NCI-H748 treated with DMSO at 0.1 percent for 48 hours (cell line): ENCODE data around the gene MAP3K7CL.

Experiments used
- DNase-seq: peaks from one replicate; lab custom pipeline; 2025; lab: John Stamatoyannopoulos, UW

The MAP3K7CL gene, protein sequence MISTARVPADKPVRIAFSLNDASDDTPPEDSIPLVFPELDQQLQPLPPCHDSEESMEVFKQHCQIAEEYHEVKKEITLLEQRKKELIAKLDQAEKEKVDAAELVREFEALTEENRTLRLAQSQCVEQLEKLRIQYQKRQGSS

DNA sequence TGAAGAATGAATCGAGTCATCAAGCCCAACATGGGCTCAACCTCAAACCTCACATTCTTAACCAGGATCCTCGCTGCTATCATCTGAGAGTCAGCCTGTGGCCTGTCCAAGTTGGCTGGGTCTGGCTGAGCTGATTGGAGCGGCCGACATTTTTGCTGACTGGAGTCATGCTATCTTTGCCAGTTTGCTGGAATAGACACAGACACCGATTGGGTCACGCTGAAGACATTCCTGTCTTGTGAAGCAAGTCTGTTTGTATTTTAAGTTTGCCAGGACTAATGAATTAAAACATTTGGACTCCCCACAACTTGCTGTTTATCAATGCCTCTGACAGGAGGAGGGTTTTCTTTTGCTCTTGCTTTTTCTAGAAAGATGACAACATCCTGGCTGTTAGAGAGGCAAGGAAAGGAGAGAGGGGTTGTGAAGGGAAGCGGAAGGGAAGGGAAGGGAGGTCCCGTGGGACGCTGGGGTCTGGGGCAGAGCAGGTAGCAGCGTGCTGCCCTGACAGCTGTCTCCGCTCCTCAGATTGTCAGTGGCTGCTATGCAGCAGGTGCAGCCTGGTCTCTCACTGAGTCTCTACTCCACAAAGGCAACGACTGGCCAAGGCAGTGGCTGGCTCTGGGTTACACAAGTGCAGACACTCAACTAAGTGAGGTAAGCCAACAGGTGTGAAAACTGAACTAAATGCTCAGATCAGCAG, at the start of gene MAP3K7CL:
Gene MAP3K7CL (plus strand): TSS at position 375 of the 700 bp plus-strand sequence. CDS start 2,701 bp downstream, outside the sequence.
- DNase-seq = no peak

DNA sequence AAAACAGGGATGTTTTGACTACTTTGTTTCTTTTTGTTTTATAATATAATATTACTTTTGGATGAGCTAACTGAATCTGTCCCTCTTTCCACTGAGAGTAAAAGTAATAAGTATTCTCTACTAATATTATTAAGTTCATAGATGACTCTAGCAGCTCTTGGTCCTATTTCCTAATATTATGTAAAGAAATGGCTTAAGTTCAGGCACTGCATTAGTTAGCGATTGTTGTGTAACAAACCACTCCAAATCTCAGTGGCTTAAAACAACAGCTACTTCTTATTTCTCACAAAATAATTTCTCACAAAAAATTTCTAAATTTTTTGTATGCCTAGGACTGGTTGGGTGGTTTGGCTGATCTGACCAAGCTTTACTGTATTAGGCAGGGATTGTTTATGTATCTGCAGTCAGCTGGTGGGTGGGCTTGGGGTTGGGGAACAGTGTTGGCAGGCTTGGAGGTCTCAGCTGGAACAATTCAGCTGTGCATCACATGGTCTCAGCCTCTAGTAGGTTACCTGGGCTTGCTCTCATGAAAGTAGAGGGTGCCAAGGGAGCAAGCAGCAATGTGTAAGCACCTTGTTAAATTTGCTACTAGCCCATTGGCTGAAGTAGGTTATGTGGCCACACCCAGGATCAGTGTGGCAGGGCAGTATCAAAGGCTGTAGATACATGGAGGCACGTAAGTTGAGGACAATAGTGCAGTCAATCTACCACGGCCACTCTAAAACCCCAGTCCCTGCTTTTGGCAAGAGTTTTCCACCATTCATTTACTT, 48.2 kb upstream of the MAP3K7CL start:
- DNase-seq = no peak

DNA sequence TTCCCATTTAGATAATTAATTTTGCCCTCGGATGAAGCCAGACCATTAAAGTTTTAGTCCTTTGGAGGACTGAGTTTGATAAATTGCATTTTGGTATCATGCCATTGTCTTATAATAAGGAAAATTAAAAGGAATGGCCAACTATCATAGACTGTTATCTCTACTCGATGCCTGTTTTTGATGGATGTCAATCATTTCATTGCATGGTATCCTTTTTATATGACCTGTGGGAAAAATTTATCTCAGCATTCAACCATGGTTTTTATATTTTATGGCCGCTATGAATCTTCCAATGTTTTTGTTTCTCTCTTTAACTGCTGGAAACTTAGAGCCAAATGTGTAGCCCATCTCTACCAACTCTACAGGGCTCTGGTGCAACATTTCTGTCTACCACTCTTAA, 47.1 kb upstream of the MAP3K7CL start:
- DNase-seq = no peak

DNA sequence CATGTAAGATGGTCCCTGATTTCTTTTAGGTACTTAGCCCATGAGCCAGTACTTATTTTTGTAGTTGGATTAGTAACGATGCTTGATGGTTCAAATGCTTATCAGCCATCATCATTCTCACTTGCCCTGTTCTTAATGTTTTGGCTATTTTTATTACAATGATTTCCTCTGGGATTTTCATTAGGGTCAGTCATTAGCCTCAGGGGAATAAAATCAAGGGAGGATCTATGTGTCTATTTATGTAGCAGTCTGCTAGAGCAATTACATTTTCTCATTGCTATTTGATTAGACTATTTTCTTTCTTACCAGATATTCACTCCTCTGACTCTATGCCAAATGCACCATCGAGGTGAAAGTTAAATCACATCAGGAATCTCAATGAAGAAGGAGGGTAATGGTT, 46.1 kb upstream of the MAP3K7CL start:
- DNase-seq = no peak

DNA sequence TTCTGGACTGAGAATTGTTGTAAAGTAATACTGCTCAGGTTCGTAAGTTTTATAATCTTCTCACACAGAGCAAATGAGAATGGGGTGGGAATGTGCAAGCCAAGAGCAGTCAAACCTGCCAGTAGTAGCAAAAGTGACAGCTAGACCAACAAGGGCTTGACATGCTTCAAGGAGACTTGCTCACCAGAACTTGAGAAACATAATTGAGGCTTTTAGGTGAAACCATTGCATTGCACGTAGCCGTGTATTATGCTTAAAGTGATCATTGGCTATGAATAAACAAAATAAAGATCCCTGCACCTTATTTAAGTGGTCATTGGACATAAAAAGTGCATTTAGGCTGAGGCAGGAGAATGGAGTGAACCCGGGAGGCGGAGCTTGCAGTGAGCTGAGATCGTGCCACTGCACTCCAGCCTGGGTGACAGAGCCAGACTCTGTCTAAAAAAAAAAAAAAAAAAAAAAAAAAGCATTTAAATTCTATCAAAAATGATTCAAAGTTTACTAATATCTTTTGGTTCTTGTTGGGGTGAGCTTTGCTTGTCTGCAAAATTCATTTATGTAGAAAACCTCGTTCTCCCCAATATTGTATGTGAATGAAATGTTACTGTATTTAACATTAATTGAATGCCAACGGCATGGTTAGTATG, 45.2 kb upstream of the MAP3K7CL start:
- DNase-seq = no peak

DNA sequence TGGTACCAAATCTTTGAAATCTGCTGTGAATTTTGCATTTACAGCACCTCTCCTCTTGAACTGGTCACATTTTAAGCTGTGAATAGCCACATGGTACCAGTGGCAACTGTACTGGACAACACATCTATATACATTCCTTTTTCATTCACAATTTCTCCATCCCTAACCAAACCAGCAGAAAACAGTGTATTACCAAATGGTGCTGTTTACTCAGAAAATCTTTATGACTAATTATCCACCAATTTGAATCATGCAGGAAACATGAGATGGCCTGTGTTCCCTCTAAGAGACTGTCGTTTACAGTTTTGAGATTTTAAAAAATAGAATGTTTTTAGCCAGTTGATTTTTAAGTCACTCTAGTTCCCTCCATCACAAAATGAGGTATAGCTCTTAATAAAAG, 39.4 kb upstream of the MAP3K7CL start:
- no peak for DNase-seq

DNA sequence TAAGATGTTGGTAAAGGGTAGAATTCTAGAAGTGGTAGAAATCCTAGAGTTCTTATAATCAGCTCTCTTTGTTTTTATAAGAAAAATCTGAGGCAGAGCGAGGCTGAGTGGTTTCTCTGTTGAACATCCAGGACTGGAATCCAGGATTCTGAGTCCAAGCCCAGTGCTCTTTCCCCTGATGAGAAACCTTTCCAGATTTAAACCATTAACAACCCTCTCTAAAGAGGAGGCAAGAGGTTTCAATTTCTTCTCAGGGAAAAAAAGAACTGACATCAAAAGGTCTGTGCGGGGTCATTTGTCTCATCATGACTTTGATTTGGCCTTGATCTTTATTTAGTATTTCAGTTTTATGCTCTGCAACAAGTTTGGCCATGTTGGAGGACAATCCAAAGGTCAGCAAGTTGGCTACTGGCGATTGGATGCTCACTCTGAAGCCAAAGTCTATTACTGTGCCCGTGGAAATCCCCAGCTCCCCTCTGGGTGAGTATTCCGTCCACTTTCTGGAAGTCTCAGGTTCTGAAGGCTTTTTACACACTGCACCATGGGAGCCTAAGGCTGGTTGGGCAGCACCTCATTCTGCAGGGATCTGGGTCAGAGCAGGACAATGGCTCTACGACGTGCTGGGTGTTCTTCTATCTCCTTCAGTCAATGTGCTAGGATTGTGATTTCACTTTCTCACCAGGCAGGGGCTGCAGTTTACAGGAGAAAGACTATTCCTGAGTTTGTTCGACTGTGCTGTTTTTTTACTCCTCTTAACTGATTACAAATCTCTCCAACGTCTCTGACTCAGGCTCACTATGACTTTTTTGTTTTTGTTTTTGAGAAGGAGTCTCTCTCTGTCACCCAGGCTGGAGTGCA, 38.1 kb upstream of the MAP3K7CL start:
- DNase-seq = no peak

DNA sequence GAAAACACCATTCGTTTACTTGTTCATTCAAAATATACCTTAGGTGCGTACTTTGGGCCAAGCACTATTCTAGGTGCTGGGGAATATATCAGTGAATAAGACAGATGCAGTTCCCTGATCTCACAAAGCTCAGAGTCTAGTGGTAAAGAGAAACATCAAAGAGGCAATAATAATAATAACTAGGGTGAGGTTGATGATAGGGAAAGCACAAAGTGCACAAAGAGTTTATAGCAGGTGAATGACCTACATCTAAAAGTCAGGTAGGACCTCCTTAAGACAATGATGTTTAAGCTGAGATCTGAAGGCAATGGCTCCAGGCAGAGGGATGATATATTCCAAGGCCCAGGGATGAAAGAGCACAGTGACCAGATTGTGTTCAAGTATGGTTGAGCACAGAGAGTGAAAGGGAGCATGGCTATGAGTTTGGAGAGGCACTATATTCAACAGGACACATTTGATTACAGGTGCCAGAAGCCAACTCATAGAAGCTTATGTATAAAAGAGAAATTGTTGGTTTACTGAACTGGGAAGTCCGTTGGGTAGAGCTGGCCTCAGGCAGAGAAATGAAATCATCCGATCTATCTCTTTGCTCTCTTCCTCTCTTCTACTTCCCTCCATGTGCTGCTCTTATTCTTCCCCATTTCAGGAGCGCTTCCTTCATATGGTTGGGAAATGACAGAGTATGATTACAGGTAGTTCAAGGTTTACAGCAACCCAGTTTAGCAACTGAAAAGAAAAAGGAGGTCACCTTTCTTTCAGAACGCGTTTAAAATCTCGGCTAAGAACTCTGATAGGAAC, 34.0 kb upstream of the MAP3K7CL start:
- DNase-seq = no peak

DNA sequence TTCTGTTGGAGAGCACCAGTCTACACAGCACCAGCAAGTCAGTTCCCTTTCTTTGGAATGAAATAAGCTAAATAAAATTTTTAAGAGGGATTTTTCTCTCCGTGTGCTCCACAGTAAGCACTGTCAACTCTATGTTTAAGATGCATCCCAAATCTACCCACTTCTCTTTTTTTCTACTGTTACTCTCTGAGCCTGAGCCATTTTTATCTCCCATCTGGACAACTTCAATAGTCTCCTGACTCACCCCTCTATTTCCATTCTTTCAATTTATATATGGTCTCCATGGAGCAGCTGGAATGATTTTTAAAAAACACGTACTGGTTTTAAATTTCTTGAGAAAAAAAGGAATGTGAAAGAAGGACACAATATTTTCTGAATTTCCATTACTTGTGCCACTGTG, 32.3 kb upstream of the MAP3K7CL start:
- DNase-seq = no peak

DNA sequence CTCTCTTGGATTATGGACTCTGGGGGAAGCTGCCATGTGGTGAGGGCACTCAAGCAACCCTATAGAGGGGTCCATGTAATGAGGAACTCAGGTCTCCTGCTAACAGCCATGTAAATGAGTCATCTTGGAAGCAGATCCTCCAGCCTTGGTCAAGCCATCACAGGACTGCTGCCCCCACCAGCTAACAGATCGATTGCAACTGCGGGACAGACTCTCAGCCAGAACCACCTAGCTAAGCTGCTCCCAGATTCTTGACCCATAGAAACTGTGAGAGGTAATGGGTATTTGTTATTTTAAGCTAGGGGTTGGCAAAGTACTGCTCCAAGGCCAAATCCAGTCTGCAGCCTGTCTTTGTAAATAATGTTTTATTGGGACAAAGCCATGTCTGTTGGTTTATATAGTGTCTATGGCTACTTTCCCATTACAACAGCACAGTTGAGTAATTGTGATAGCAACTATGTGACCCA, 27.6 kb upstream of the MAP3K7CL start:
- DNase-seq = no peak

DNA sequence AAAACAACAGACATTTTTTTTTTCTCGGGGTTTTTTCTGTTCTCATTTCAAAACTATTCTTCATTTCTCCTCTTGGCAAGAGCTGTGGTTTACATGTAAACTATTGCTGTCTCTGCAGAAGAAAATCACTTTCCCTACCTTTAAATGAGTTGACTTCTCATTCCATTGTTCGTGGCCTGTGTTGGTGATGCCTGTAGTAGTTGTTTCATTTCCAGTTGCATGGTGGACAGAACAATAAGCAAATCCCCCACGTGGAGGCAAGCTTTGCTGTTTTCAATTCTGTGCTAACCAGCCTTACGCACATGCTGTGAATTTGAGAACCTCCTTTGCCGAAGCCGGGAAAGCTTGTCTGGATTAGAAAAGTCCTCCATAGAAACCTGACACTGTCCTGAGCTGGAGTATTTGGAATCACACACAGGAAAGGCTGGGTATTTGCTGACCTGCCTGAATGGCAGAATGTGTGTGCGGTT, 26.2 kb upstream of the MAP3K7CL start:
- DNase-seq = no peak

DNA sequence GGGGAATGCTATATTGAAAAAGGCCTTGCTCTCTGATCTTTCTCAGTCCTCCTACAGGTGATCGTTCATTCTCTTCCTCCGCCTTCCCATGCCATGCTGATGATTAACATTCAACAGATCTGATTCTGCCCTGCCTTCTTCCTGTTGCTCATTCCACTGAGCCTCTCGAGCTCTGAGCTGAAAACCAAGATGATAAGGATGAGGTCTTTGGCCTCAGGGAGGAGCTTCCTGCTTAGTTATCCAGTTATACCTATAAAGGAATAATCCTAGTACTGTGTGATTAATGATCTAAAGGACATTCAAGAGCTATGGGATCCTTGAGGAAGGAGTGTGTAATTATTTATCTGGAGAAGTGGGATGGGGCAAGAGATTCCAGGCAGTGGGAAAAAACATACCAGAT, 25.2 kb upstream of the MAP3K7CL start:
- no peak for DNase-seq

DNA sequence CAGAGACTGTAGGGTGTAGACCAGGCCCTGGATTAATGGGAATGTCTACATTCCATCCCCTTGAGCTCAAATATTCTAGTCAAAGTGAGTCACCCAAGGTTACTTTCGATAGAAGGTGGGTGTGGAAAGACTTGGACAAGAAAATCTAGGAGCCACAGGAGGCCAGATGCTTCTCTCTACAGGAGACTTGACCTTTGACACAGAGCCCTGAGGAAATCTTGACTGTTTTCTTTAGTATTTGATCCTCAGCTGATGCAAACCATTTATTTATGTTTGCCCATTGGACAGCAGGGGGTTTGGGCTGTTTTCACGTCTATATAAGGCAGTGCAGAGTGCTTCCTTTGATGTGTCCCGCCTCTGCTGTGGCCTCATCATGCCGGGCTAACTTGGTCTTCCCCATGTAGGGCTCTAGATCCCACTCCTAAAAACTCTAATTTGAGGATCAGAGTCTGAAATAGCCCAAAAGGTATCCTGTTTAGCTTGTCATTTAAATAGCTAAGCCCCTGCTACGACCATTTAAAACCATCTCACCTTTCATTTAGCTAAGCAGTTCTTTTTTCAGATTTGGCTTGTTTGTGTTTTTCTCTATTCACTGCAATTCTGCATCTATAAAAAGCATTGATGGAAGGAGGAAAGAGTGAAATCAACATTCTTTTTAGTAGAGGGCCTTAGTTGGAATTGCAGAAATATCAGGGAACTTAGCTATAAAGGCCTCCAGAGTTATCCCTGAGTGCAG, 15.5 kb upstream of the MAP3K7CL start:
- no peak for DNase-seq

DNA sequence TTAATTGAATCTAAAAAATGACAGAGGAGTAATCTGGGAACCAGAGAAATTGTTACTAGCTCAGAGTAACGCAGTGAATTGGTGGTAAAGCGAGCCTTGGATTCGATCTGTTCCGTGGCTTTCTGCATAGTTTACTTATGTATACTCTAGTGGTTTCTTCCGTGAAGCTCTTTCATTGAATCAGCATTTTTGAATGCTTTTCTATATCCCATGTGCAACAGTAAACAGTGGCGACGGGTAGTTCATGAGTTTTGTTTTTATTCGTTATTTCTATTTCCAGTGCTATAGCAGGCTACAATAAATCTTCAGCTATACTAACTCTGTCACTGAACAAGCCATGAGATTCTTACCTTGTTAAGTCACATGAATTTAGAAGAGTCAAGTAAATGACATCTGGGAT, 14.5 kb upstream of the MAP3K7CL start:
- DNase-seq = no peak

DNA sequence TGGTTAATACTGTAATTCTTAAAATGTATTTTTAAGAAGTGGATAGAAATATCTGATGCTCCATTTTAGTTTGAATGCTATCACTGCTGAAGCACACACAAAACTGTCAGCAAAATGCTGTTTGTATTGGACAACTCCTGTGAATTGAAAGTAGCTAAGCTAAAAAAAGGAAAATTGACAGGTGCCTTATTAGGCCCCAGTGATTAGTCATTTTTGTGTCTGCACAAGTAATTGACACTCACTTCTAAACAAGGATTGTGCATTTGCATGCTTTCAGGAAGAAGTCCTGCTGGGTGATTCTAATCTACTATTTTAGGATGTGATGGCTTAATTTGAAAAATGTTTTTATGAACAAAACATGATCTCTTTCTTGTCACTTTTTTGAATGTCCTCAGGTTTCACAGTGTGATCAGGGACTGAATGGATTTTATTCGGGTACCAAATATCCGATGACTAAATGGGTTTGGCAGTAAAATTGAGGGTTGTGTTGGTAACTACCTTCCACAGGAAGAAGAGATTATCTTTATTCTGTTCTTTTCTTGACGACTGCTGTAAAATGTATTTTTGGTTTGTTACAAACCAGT, 13.0 kb upstream of the MAP3K7CL start:
- DNase-seq = no peak

DNA sequence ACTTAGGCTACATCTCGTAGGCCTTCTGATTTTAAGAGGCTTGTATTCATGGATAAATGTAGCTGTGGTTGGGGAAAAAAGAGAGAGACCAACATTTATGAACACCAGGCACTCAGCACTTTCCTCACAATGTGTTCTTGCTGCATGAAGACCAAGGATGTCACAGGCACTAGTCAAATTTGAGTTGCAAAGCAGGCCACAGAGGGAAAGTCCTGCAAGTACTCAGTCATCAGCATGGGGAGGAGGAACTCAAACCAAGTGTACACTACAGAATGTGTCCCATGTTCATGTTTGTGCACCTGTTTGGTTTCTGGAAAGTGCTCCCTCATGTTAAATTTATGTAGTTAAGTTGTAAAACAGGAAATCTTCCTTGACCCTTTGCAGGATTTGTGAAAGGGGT, 8.7 kb upstream of the MAP3K7CL start:
- no peak for DNase-seq

DNA sequence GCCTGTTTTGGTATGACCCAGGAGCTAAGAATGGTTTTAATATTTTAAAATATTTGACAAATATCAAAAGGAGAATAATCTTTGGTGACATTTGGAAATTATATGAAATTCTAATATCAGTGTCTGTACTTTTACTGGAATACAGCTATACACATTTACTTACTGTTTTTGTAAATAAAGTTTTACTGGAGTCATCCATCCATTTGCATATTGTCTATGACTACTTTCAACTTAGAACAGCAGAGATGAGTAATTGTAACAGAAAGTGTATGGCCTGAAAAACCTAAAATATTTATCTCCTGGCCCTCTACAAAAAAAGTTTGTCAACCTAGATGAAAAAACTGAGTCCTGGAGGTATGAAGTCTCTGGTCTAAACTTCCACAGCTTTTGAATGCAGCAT, 5.8 kb upstream of the MAP3K7CL start:
- DNase-seq = no peak

DNA sequence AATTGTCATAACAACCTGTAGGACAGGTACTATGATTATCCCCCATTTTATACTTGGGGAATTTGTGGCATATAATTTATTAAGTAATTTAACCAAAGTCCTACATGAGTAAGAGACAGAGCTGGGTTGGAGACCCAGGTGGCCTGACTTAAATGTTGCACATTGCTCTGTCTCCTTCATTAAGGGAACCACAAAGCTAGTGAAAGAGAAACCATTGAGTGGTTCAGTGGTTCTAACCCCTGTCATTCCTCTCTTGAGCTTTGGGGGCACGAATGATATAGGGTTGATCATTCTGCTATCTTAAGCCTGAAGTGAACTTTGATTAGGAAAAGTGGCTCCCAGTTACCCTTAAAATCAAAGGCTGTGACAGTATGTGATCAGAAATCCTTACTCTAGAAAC, 5.3 kb upstream of the MAP3K7CL start:
- DNase-seq = no peak

DNA sequence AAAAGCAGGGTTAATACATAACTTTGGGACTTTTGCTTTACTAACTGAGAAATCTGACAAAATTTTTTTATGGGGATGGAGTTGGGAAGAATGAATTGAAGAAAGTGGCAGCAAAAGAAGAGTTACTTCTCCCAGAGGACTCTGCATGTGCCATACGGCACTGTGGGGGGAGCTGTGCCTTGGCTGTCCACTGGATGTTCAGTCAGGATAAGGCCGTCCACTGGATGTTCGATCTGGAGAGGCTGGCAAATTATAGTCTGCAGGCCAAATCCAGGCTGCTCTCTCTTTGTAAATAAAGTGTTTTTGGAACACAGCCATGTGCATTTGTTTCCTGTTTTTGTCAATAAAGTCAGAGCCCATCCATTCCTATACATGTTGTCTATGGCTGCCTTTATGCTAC, 4.5 kb upstream of the MAP3K7CL start:
- DNase-seq = no peak

DNA sequence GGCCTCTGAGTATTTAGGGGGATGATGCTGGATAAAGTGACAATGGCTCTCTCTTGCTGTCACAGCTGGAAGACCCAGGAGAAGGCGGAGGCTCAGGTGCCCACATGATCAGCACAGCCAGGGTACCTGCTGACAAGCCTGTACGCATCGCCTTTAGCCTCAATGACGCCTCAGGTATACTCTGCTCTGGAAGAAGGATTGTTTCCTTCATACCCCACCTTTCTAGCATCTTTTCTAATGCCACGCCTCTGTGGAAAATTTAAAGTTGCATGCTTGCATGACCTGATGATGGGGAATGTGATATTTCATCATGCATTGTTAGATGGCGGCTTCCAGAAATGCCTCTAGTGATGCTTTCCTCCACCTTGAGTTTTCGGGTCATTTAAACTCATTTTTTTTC, 2.8 kb downstream of the MAP3K7CL start:
- no peak for DNase-seq
